Neural cell (in vitro differentiated cells): ENCODE measurements around the gene LIPA. TPM values are rescaled to one million over a fixed set of nuclear protein-coding genes. Genes with fewer than 3 reads are reported as not detected.
"Not testable (repeated sequence)": the region's sequence is repeated elsewhere in the genome, so short reads cannot be mapped to it uniquely, and the experiment has no call there.

Source experiments
- H2AFZ ChIP-seq: fragments of 200-600, 300-800 bp; sonication (generic), shearing (Covaris generic); 2 replicates; pipeline ENCODE4 v1.6.0; 2014; ENCODE audit warnings: low read depth, mild to moderate bottlenecking, antibody characterized with exemption, low read length, moderate library complexity
- H3F3A ChIP-seq: fragments of 200-600 bp; shearing (Covaris generic); 2 replicates; pipeline ENCODE4 v1.6.1; 2016; ENCODE audit warnings: mild to moderate bottlenecking, moderate library complexity, mixed read lengths, antibody characterized with exemption, low read length; ENCODE audit not compliant: insufficient read depth, poor library complexity, severe bottlenecking
- H3K27ac ChIP-seq: fragments of 200-600, 300-800 bp; sonication (generic), shearing (Covaris generic); 2 replicates; pipeline ENCODE4 v1.5.1; 2014; ENCODE audit warnings: mild to moderate bottlenecking, low read length, moderate library complexity
- H3K27me3 ChIP-seq: fragments of 300-800, 200-600 bp; sonication (generic), shearing (Covaris generic); 2 replicates; pipeline ENCODE4 v1.6.0; 2014; ENCODE audit warnings: mild to moderate bottlenecking, low read depth, low read length, moderate library complexity; ENCODE audit not compliant: insufficient read depth
- H3K36me3 ChIP-seq: fragments of 300-800, 200-600 bp; sonication (generic), shearing (Covaris generic); 2 replicates; pipeline ENCODE4 v1.5.1; 2014; ENCODE audit warnings: mild to moderate bottlenecking, antibody characterized with exemption, low read length, moderate library complexity; ENCODE audit not compliant: insufficient read depth
- H3K4me2 ChIP-seq: fragments of 300-800, 200-600 bp; sonication (generic), shearing (Covaris generic); 2 replicates; pipeline ENCODE4 v1.6.0; 2014; ENCODE audit warnings: mild to moderate bottlenecking, low read length
- H3K4me3 ChIP-seq: fragments of 300-800, 200-600 bp; sonication (generic), shearing (Covaris generic); 2 replicates; pipeline ENCODE4 v1.5.1; 2014; ENCODE audit warnings: mild to moderate bottlenecking, low read length, moderate library complexity
- H3K79me2 ChIP-seq: fragments of 200-600 bp; shearing (Covaris generic); replicated peaks from 2 replicates; pipeline ENCODE4 v1.6.0; 2014; ENCODE audit warnings: mild to moderate bottlenecking, low read length, moderate library complexity; ENCODE audit not compliant: insufficient read depth
- H3K9ac ChIP-seq: fragments of 300-800, 200-600 bp; sonication (generic), shearing (Covaris generic); 2 replicates; pipeline ENCODE4 v1.6.1; 2016; ENCODE audit warnings: mild to moderate bottlenecking, low read length, mixed read lengths
- H3K9me2 ChIP-seq: fragments of 200-600 bp; shearing (Covaris generic); 2 replicates; pipeline ENCODE4 v1.6.1; 2016; ENCODE audit warnings: mild to moderate bottlenecking, low read length, mixed read lengths; ENCODE audit not compliant: insufficient read depth
- H3K9me3 ChIP-seq: fragments of 200-600, 300-800 bp; sonication (generic), shearing (Covaris generic); 2 replicates; pipeline ENCODE4 v1.6.1; 2016; ENCODE audit warnings: mild to moderate bottlenecking, mixed run types, low read length, moderate library complexity, mixed read lengths
- H4K20me1 ChIP-seq: fragments of 200-600 bp; shearing (Covaris generic); 2 replicates; pipeline ENCODE4 v1.6.1; 2016; ENCODE audit warnings: mild to moderate bottlenecking, mixed run types; ENCODE audit not compliant: insufficient read depth
- EZH2 ChIP-seq: fragments of 200-600, 300-800 bp; shearing (Covaris generic), sonication (generic); IDR thresholded peaks from 2 replicates; pipeline ENCODE4 v1.6.1; 2014; ENCODE audit warnings: antibody characterized with exemption, low read length, borderline replicate concordance, mild to moderate bottlenecking; ENCODE audit not compliant: insufficient read depth, poor library complexity, severe bottlenecking
- RAD21 ChIP-seq: fragments of 450-650 bp; conservative IDR thresholded peaks from 2 replicates; pipeline ENCODE4 v1.6.1; 2014; ENCODE audit warnings: antibody characterized with exemption, mild to moderate bottlenecking, moderate library complexity
- SMC3 ChIP-seq: fragments of 450-650 bp; conservative IDR thresholded peaks from 2 replicates; pipeline ENCODE4 v1.6.1; 2014; ENCODE audit warnings: antibody characterized with exemption, mild to moderate bottlenecking, moderate library complexity; ENCODE audit not compliant: poor library complexity
- TAF1 ChIP-seq: IDR thresholded peaks from 2 replicates; pipeline ENCODE4 v1.6.1; 2012; ENCODE audit warnings: low read depth
- polyA plus RNA-seq: library from polyadenylated mRNA; depleted of rRNA; stranded (reverse); fragments of >200 nt; gene quantifications from 2 replicates; pipeline ENCODE4 v1.2.3, GENCODE V29; 2014
- TF ChIP-seq, protein P1 (sequence below): IDR thresholded peaks from 2 replicates; pipeline ENCODE4 v1.6.1; 2012; ENCODE audit warnings: borderline replicate concordance

Gene LIPA
- polyA plus RNA-seq, 1 donor from 2014 or later, result 20.8 TPM

DNA sequence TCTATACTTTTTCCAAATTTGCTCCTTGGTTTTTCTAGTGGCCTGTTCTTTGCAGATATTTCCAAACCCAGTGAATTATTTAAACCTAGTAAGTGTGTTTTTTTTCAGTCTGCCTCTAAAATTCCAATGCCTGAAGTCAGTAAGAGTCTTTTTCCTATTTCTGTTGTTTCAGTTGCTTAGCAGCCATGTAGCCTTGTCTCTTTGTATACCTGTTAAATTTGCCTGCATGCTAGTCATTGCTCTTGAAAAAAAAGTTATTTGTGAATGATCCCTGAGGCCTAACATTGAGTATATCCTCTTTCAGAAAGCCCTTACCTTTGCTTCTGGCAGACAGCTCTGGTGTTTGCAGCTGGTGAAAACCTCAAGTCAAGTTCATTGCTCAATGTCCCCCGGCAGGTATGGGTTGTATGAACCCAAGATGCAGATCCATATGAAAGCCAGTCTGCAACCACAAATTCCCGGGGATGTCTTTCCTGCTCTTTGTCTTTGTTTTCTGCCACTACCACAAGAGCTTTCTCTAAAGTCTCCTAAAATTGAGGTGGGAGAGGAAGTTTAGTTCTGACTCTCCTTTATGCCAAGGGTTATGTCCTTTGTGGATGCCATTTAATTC, 80.2 kb downstream of the LIPA start:
- Histone ChIP-seq H3K9me2 (no peaks in the 10 kb centered on the region), H3K4me2 (no peak overlapping the region), H4K20me1 (no peaks in the 10 kb centered on the region), H3F3A (no peaks in the 10 kb centered on the region), H2AFZ (no peak overlapping the region), H3K9me3 (no peaks in the 10 kb centered on the region), H3K27ac (no peak overlapping the region), H3K36me3 (no peaks in the 10 kb centered on the region), H3K79me2 (no peaks in the 10 kb centered on the region), H3K4me3 (no peak overlapping the region), H3K9ac (no peak overlapping the region), H3K27me3 (no peaks in the 10 kb centered on the region)
- TF ChIP-seq EZH2, result no peak
- TF ChIP-seq, protein P1, sequence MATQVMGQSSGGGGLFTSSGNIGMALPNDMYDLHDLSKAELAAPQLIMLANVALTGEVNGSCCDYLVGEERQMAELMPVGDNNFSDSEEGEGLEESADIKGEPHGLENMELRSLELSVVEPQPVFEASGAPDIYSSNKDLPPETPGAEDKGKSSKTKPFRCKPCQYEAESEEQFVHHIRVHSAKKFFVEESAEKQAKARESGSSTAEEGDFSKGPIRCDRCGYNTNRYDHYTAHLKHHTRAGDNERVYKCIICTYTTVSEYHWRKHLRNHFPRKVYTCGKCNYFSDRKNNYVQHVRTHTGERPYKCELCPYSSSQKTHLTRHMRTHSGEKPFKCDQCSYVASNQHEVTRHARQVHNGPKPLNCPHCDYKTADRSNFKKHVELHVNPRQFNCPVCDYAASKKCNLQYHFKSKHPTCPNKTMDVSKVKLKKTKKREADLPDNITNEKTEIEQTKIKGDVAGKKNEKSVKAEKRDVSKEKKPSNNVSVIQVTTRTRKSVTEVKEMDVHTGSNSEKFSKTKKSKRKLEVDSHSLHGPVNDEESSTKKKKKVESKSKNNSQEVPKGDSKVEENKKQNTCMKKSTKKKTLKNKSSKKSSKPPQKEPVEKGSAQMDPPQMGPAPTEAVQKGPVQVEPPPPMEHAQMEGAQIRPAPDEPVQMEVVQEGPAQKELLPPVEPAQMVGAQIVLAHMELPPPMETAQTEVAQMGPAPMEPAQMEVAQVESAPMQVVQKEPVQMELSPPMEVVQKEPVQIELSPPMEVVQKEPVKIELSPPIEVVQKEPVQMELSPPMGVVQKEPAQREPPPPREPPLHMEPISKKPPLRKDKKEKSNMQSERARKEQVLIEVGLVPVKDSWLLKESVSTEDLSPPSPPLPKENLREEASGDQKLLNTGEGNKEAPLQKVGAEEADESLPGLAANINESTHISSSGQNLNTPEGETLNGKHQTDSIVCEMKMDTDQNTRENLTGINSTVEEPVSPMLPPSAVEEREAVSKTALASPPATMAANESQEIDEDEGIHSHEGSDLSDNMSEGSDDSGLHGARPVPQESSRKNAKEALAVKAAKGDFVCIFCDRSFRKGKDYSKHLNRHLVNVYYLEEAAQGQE, result no peak

DNA sequence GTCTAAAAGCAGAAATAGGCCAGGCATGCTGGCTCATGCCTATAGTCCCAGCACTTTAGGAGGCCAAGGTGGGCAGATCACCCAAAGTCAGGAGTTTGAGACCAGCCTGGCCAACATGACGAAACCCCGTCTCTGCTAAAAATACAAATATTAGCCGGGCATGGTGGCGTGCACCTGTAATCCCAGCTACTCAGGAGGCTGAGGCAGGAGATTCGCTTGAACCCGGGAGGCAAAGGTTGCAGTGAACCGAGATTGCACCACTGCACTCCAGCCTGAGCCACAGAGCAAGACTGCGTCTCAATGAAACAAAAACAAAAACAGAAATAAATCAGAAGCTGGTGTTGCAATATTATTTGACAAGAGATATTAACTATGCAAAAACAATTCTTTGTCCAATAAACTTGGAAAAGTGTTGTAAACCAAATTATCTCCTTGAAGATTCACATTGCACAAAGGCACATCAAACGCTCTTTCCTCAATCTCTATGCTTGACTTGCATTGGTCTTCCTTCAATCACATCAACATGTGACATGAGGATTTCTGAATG, 83.1 kb downstream of the LIPA start:
- H3K4me2 ChIP-seq, H3K4me3 ChIP-seq, H2AFZ ChIP-seq, H3K79me2 ChIP-seq, H3K9me2 ChIP-seq, H3K27ac ChIP-seq, H3K9me3 ChIP-seq, H4K20me1 ChIP-seq, H3K27me3 ChIP-seq, H3F3A ChIP-seq, H3K36me3 ChIP-seq, H3K9ac ChIP-seq: not testable (repeated sequence)

DNA sequence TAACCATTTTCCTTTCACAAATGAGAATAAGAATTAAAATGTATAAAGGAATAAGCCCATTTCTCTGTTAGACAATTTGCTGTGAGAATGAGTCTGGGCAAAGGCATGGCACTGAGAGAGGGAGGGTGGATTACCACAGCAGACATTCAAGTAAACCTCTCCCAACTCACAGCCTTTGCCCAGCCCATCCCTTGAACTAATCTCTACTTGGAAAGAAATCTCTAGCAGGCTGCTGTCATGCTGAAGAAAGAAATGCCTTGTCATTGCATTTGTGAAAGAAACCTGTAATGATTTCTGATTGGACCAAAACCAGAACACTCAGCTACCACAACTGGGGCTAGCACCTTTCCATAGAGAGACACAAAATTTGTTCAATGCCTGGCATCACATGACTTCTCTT, 83.7 kb downstream of the LIPA start:
- no peaks in the 10 kb centered on the region for H3K36me3 ChIP-seq
- no peaks in the 10 kb centered on the region for H3K27me3 ChIP-seq
- TF ChIP-seq, protein P1, result no peak
- TF ChIP-seq SMC3, result no peak
- no peak for TF ChIP-seq TAF1
- TF ChIP-seq RAD21, result no peak
- no peak overlapping the region for H3K4me3 ChIP-seq
- no peak overlapping the region for H3K27ac ChIP-seq
- no peak overlapping the region for H3K4me2 ChIP-seq
- no peaks in the 10 kb centered on the region for H3K9me2 ChIP-seq
- H2AFZ ChIP-seq, result no peak overlapping the region
- no peak overlapping the region for H3K9ac ChIP-seq
- H3K9me3 ChIP-seq, result no peaks in the 10 kb centered on the region
- no peaks in the 10 kb centered on the region for H3K79me2 ChIP-seq
- H3F3A ChIP-seq, result no peaks in the 10 kb centered on the region
- H4K20me1 ChIP-seq, result no peaks in the 10 kb centered on the region
